Adrenal gland (tissue), 12 donors: Measurements from ENCODE around the gene MLIP. TPM values are rescaled to one million over a fixed set of nuclear protein-coding genes. Genes with fewer than 3 reads are reported as not detected.
A peak's percentile ranks its signal among the peaks of the same experiment; 100 is the strongest.

Experiments
- DNase-seq, 7 donors: peaks; one replicate each; pipeline ENCODE4 v3.0.0-alpha.2; 2019 to 2020
- H3K27ac ChIP-seq, 5 donors: fragments of 200-600 bp; sonication (generic) in 4 of 5; 1 replicate in 3 of 5; 2 replicates in 2 of 5; pipeline versions ENCODE4 v1.5.1 to v1.8.0; 2016 to 2020; ENCODE audit warnings: mild to moderate bottlenecking in 1 of 5
- H3K27me3 ChIP-seq: fragments of 200-600 bp; 2 replicates; pipeline ENCODE4 v1.8.0; 2021
- H3K36me3 ChIP-seq, 2 donors: fragments of 200-600 bp; replicated peaks in 1 of 2; 1 replicate in 1 of 2; 2 replicates in 1 of 2; pipeline versions ENCODE4 v1.5.1 to v1.8.0; 2018 to 2022
- H3K4me1 ChIP-seq, 2 donors: fragments of 200-600 bp; replicated peaks in 1 of 2; 1 replicate in 1 of 2; 2 replicates in 1 of 2; pipeline versions ENCODE4 v1.5.1 to v1.8.0; 2018 to 2021
- H3K4me3 ChIP-seq, 4 donors: fragments of 200-600 bp; sonication (generic) in 3 of 4; one replicate each; pipeline ENCODE4 v1.5.1; 2016 to 2018
- H3K9me3 ChIP-seq, 3 donors: fragments of 200-600 bp; sonication (generic) in 1 of 3; replicated peaks in 1 of 3; 1 replicate in 2 of 3; 2 replicates in 1 of 3; pipeline versions ENCODE4 v1.5.1 to v1.8.0; 2016 to 2021
- CTCF ChIP-seq, 6 experiments: fragments of 450-650 bp in 4 of 6; fragments of 200-600 bp in 2 of 6; sonication (generic) in 1 of 6; IDR thresholded peaks; 1 replicate in 5 of 6; 2 replicates in 1 of 6; pipeline versions ENCODE4 v1.5.1 to v1.8.0; 2016 to 2021; ENCODE audit warnings: antibody characterized with exemption in 6 of 6, mild to moderate bottlenecking in 2 of 6, moderate library complexity in 1 of 6
- POLR2A ChIP-seq, 2 donors: fragments of 450-650 bp; IDR thresholded peaks; one replicate each; pipeline ENCODE4 v1.6.1; 2017; ENCODE audit warnings: antibody characterized with exemption in 2 of 2, mild to moderate bottlenecking in 2 of 2, moderate library complexity in 1 of 2
- WGBS, 4 donors: extraction: QIAGEN DNeasy Blood & Tissue Kit in 2 of 4; methylation state at CpG; one replicate each; pipeline versions ENCODE4 v1.1.5 to v1.1.7; 2013 to 2017; 5-methylcytosine and 5-hydroxymethylcytosine counted together
- intact Hi-C, 2 donors: fragments of 100-400 bp; cut with DNase I; formaldehyde crosslinking; loops; one replicate each; pipeline versions ENCODE4 v1.14.1 to v1.15.0; 2022 to 2023
- polyA plus RNA-seq, 3 donors: library from polyadenylated mRNA; stranded (reverse); fragments of 200-250 nt in 2 of 3; fragments of 350-450 nt in 1 of 3; fragmentation: Illumina TruSeq in 1 of 3; extraction: RNeasy Lipid Tissue Mini Kit (QIAGEN cat#74804) in 1 of 3; gene quantifications; one replicate each; pipeline ENCODE4 v1.2.3, GENCODE V29; 2013 to 2014
- total RNA-seq, 9 donors: library from RNA; depleted of rRNA in 4 of 9; stranded (reverse); fragments of >200 nt in 4 of 9; fragments of 120-200 nt in 1 of 9; fragmentation: NEBNext Ultra II Directional in 1 of 9; extraction: Animal tissue kit (Norgen Biotek cat#: 25700) in 1 of 9; gene quantifications; one replicate each; pipeline versions ENCODE4 v1.1.0 to v1.2.4, GENCODE V29; 2013 to 2023
- donor health status: healthy with polysubstance abuse.
- donor health status: Bipolar disorder and iron deficiency.
- donor health status: DM: yes; HTN: yes; CAD: no.
- donor health status: DM: no; HTN: no; CAD: no.
- donor health status: DM: no; HTN: no; CAD: no.
- donor health status: DM: yes; HTN: yes; CAD: no.

MLIP gene
- total and polyA plus RNA-seq, 12 donors, result 0.88 to 9.6 (median 5.0) TPM

- TF ChIP-seq CTCF (IDR thresholded peaks at IDR 0.05) (no peak), POLR2A (IDR thresholded peaks at IDR 0.05) (no peak)
- no peaks in the 10 kb centered on the region for H3K4me1 ChIP-seq
- H3K4me3 ChIP-seq, result no peak overlapping the region
- peak overlapping the region in 1 of 5 donors; percentile 17 for H3K27ac ChIP-seq
- H3K27me3 ChIP-seq, result no peaks in the 10 kb centered on the region
- intact Hi-C loops, result no loop called here
- no peaks in the 10 kb centered on the region for H3K9me3 ChIP-seq
- no peak for DNase-seq
- 4 to 23% (median 15%) methylated on average over 1 of the region's 1 CpG for WGBS, 4 donors
- H3K36me3 ChIP-seq, result no peaks in the 10 kb centered on the region
Observed at GRCh38 chr6:54238396-54238795, 127.2 kb downstream of the MLIP start.

GRCh38 chr6:54243699-54244098 is 132.5 kb downstream of the MLIP start:
- WGBS, 4 donors, result 62 to 87% (median 72%) methylated on average over 4 of the region's 4 CpGs
- TF ChIP-seq CTCF (IDR thresholded peaks at IDR 0.05) (no peak), POLR2A (IDR thresholded peaks at IDR 0.05) (no peak)

DNA sequence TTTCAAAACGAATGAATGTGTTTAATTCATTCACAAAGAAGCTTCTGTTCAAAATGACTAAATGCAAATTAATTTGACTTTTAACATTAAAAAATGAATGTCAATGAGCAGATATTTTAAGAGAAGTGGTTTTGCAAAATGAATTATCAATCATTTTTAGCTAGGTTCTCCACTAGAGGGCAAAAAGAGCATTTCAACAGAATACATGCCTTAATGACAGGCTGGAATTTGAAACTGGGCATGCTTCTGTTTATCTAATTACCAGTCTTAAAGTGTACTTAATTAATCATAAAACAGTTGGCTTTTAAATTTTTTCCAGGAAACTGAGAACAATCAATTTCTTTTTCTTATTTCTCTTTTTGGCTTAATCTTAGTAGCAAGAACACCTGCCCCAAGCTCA is 133.2 kb downstream of the MLIP start:
- no peak for DNase-seq
- no peak overlapping the region for H3K27ac ChIP-seq
- intact Hi-C loops, result no loop called here
- H3K36me3 ChIP-seq, result no peaks in the 10 kb centered on the region
- H3K9me3 ChIP-seq, result no peaks in the 10 kb centered on the region
- WGBS, 4 donors, result 30 to 58% (median 52%) methylated on average over 1 of the region's 1 CpG
- no peak overlapping the region for H3K4me3 ChIP-seq
- no peaks in the 10 kb centered on the region for H3K27me3 ChIP-seq
- H3K4me1 ChIP-seq, result no peaks in the 10 kb centered on the region
- no peak for TF ChIP-seq POLR2A (IDR thresholded peaks at IDR 0.05)
- peak; percentile 37 to 57 (median 50) for TF ChIP-seq CTCF (IDR thresholded peaks at IDR 0.05)

More at GRCh38 chr6:54243699-54244098, 132.5 kb downstream of the MLIP start:
- Histone ChIP-seq H3K27me3 (no peaks in the 10 kb centered on the region), H3K4me3 (no peak overlapping the region), H3K9me3 (no peaks in the 10 kb centered on the region), H3K27ac (peak overlapping the region in 1 of 5 donors; percentile 13), H3K4me1 (no peaks in the 10 kb centered on the region), H3K36me3 (no peaks in the 10 kb centered on the region)
- peak in 6 of 7 donors; percentile 16 to 60 (median 46) for DNase-seq
- intact Hi-C loops, result no loop called here

GRCh38 chr6:54245265-54245664 is 134.0 kb downstream of the MLIP start:
- Histone ChIP-seq H3K4me3 (no peak overlapping the region), H3K36me3 (no peaks in the 10 kb centered on the region), H3K27me3 (no peaks in the 10 kb centered on the region), H3K27ac (no peak overlapping the region), H3K4me1 (no peaks in the 10 kb centered on the region), H3K9me3 (no peaks in the 10 kb centered on the region)
- intact Hi-C loops, result no loop called here
- 86 to 94% (median 89%) methylated on average over 2 of the region's 2 CpGs for WGBS, 4 donors
- no peak for DNase-seq
- TF ChIP-seq POLR2A (IDR thresholded peaks at IDR 0.05), result no peak
- no peak for TF ChIP-seq CTCF (IDR thresholded peaks at IDR 0.05)
